ENCODE results near the gene EYA2. TPM values are rescaled to one million over a fixed set of nuclear protein-coding genes. Genes with fewer than 3 reads are reported as not detected.
"Not testable (repeated sequence)": the region's sequence is repeated elsewhere in the genome, so short reads cannot be mapped to it uniquely, and the experiment has no call there.

EYA2 gene
- total RNA-seq, 1 donor from 2014 or later, result not detected

- no peak for DNase-seq (ENCODE audit: extremely low read depth, low read depth, low spot score)
Measured at GRCh38 chr20:46929902-46930301, 35.3 kb downstream of the EYA2 start.

GRCh38 chr20:46930640-46931339 lies 36.1 kb downstream of the EYA2 start:
- no peak for DNase-seq (ENCODE audit: extremely low read depth, low read depth, low spot score)

DNA sequence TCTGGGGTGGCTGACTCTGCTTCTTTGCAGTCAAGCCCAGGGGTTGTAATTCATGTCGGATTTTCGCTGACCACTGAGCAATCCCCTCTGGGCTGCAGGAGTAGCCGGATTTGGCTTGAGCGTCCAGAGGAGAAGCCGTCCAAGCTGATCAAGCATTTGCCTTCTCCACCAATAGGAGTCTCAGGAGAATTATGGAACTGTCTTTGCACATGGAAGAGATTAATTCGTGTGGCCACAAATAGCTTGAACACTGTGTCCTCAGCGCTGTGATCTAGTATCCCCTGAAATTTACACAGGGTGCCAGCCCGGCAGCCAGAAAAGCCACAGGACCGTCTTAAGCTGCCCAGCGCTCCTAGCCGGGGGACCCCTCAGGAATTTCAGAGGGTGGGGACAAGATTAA lies 37.1 kb downstream of the EYA2 start:
- DNase-seq (ENCODE audit: extremely low read depth, low read depth, low spot score), result no peak

GRCh38 chr20:46932439-46932838 lies 37.8 kb downstream of the EYA2 start:
- not testable (repeated sequence) for DNase-seq (ENCODE audit: extremely low read depth, low read depth, low spot score)

DNA sequence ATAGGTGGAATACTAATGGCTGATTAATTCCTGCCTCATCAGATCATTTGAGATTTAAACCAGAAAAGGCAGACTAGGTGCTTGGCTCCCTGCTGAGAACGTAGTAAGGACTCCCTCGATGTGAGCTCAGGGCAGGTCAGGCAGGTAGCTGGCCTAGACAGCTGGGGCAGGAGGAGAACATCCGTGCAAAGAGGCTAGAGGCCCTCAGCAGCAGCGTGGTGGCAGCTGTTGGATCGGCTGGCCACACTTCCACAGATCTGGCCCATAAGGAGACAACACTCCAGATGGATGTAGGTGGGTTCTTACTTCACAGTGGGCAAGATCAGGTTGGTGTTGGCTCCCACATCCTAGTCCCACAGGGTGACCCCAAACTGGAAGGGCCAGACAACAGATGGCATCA lies 38.5 kb downstream of the EYA2 start:
- DNase-seq (ENCODE audit: extremely low read depth, low read depth, low spot score), result no peak

DNA sequence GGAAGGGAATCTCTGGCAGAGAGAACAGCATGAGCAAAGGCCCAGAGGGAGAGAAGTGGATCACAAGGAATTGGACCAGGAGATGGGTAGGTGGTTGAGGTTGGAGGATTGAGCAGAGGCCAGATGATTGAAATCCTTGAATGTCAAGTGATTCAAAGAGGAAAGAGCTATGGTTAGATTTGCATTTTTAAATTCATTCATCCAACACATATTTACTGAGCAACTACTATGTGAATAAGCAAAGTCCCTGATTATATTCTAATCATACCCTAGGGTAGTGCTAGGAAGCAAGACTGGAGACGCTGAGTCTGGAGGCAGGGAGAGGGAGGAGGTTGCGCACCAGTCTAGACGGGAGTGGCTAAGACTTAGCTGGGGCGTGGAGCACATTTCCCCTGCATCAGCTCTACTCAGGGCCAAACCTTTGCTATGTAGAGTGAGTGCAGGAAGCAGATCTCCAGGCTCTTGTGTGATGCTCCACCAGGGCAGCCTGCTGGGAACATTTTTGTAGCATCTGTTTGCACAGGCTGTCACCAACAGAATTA lies 40.2 kb downstream of the EYA2 start:
- DNase-seq (ENCODE audit: extremely low read depth, low read depth, low spot score), result no peak

DNA sequence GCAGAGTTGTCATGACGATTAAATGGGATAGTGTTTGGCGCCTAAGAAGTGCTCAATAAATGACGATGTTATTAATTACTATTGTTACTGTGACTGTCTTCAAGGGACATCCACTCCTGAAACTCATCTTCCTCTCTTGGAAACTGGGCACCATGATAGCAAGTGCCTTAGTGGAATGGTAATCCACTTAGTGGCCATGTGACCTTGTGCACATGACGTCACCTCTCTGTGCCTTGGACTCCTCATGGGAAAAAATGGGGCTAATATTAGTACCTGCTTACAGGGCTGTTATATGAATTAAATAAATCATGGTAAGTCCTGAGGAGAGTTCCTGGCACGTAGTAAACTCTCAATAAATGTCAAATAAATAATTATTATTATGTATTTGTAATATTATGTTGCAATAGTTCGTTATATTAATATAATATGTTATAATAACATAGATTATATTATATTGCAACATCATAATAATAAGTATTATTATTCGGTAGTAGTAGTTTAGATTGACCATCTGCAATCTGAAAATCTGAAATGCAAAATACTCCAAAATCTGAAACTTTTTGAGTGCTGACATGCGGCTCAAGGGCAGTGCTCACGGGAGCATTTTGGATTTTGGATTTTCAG lies 40.9 kb downstream of the EYA2 start:
- DNase-seq (ENCODE audit: extremely low read depth, low read depth, low spot score), result no peak

GRCh38 chr20:46936415-46937156 lies 41.9 kb downstream of the EYA2 start:
- no peak for DNase-seq (ENCODE audit: extremely low read depth, low read depth, low spot score)

GRCh38 chr20:46937157-46937523 lies 42.5 kb downstream of the EYA2 start:
- no peak for DNase-seq (ENCODE audit: extremely low read depth, low read depth, low spot score)

DNA sequence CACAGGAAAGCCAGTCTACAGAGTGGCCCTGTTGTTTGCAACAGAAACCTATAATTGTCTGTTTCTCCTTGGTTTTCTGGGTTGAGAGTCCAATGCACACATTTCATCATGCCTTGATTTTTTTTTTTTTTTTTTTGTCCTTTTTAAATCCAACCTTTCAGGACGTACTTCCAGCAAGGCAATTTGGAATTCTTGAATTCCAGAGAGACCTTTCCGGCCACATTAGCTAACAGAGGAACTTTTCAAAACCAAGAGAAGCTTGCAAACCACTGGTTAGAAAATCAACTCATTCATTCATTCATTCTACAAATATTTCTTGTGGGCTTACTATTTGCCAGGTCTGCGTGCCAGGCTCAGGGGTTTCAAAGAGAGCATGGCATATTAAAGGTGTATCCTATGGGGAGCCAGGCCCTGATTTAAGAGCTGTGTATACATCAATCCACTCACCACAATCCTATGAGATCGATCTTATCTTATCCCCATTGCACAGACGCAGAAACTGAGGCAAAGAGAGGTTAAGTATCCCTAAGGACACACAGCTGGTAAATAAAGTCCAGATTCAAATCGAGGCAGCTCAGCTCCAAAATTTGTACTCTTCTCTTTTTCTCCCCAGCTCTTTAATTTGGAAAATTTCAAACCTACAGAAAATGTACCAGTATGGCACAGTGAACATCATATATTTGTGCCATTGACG lies 43.0 kb downstream of the EYA2 start:
- no peak for DNase-seq (ENCODE audit: extremely low read depth, low read depth, low spot score)

GRCh38 chr20:46938434-46938833 lies 43.8 kb downstream of the EYA2 start:
- no peak for DNase-seq (ENCODE audit: extremely low read depth, low read depth, low spot score)

DNA sequence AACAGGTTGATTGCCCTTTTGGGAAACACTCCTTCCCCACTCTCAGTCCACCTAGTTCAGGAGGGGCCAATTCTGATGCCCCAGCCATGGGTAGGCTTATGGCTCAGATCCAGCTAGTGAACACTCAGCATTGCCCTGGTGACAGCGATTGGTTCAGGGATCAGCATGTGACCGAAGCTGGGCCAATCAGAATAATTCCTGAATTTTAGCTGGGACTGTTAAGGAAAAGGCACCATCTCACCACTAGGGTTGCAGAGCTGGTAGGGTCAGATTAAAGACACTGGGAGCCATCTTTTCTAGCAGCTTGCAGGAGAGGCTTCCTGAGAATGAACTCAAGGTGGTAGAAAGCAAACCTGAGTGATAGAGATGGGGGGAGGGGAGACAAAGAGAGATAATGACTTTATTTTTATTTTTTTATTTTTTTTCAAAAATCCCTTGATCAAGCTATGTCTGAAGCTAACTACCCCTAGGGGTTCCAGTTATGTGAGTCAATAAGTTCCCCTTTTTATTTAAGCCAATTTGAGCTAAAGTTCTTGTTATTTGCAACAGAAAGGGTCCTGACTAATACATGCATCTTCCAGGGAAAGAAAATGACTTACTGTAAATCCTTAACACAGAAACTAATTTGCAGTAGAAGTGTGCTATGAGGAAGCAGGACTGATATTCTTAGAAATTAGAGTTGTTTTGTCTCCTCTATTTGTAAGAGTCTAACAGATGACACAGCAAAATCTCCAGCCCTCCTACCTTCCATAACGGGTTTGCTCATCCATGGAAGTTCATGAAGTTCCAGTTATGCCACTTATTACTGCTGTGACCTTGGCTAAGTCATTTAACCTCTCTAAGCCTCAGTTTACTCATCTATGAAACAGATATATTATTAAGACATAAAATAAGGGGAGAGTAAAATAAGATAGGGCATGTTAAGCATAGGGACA lies 44.7 kb downstream of the EYA2 start:
- DNase-seq (ENCODE audit: extremely low read depth, low read depth, low spot score), result no peak

DNA sequence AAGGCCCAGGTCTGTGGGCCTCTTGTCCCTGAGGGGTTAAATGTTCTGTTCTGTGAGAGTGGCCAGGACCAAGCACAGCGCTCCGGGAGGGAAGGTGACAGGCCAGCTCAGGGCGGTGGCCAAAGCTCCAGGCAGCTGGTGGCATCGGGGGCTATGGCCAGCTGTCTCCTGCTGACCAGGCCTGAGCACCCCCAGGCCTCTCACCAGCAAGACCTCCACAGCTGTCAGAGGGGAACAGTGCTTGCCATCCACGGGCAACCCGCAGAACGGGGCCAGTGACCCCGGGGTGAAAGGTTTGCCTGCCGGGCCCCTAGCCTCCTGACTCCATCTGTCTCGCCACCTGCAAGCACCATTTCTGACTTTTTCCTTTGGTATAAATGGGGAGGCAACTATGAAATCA lies 46.0 kb downstream of the EYA2 start:
- DNase-seq (ENCODE audit: extremely low read depth, low read depth, low spot score), result no peak

DNA sequence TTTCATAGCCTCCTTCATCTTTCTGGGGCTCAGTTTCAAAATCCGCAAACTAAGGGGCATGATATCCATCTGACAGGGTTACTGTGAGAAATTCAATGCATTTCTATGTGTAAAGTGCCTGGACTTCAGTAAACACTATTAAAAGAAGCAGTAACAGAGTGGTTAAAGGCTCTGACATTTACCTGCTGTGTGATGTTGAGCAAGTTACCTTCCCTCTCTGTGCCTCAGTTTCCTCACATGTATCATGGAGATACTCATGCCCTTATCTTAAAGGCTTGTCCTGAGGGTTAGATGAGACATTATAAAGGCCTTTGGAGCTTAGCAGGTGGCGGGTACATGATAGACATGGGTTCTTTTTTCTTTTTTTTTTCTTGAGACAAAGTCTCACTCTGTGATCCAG lies 46.8 kb downstream of the EYA2 start:
- DNase-seq (ENCODE audit: extremely low read depth, low read depth, low spot score), result no peak

GRCh38 chr20:46943861-46944591 lies 49.4 kb downstream of the EYA2 start:
- DNase-seq (ENCODE audit: extremely low read depth, low read depth, low spot score), result no peak

GRCh38 chr20:46945465-46945864 lies 50.8 kb downstream of the EYA2 start:
- DNase-seq (ENCODE audit: extremely low read depth, low read depth, low spot score), result no peak

GRCh38 chr20:46946181-46946624 lies 51.6 kb downstream of the EYA2 start:
- no peak for DNase-seq (ENCODE audit: extremely low read depth, low read depth, low spot score)

- no peak for DNase-seq (ENCODE audit: extremely low read depth, low read depth, low spot score)
Measured at GRCh38 chr20:46946796-46947195, 52.2 kb downstream of the EYA2 start.

DNA sequence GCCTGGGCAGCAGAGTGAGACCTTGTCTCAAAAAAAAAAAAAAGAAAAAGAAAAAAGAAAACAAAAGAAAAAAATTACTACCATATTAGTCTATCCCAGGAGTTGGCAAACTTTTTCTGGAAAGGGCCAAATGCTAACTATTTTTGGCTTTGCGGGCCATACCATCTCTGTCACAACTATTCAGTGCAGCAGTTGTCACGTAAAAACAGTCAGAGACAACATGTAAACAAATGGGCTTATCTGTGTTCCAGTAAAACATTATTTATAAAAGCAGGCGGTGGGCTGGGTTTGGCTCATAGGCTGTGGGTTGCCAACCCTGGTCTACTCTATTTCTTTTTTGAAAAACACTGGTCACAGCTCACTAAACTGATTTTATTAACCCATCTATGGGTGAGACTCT lies 53.4 kb downstream of the EYA2 start:
- DNase-seq (ENCODE audit: extremely low read depth, low read depth, low spot score), result no peak

All from glomerular endothelial cell (primary cell).